ENCODE measurements around the gene CDH16.
"Not testable (repeated sequence)": the region's sequence is repeated elsewhere in the genome, so short reads cannot be mapped to it uniquely, and the experiment has no call there.

CDH16 gene

GRCh38 chr16:66874079-66874775, 44.5 kb downstream of the CDH16 start:
- Histone ChIP-seq H3K36me3 (ENCODE audit: control insufficient read depth in 1 of 2, insufficient read depth in 2 of 2, low read length in 2 of 2) (no peaks in the 10 kb centered on the region), H3K9me3 (ENCODE audit: control insufficient read depth in 1 of 2, low read length in 2 of 2) (no peaks in the 10 kb centered on the region), H3K4me3 (ENCODE audit: low read depth in 1 of 2, low read length in 2 of 2) (no peak overlapping the region), H3K27me3 (ENCODE audit: low read depth, low read length) (no peaks in the 10 kb centered on the region), H3K27ac (ENCODE audit: low read length) (no peak overlapping the region), H3K4me1 (ENCODE audit: control insufficient read depth in 1 of 2, insufficient read depth in 2 of 2, low read length in 2 of 2) (peaks cover 0 to 5% of the 10 kb centered on the region in 2 donors)

- Histone ChIP-seq H3K36me3 (ENCODE audit: control insufficient read depth in 1 of 2, insufficient read depth in 2 of 2, low read length in 2 of 2) (no peaks in the 10 kb centered on the region), H3K27me3 (ENCODE audit: low read depth, low read length) (no peaks in the 10 kb centered on the region), H3K4me1 (ENCODE audit: control insufficient read depth in 1 of 2, insufficient read depth in 2 of 2, low read length in 2 of 2) (peaks cover 0 to 5% of the 10 kb centered on the region in 2 donors), H3K27ac (ENCODE audit: low read length) (no peak overlapping the region), H3K4me3 (ENCODE audit: low read depth in 1 of 2, low read length in 2 of 2) (no peak overlapping the region), H3K9me3 (ENCODE audit: control insufficient read depth in 1 of 2, low read length in 2 of 2) (no peaks in the 10 kb centered on the region)
Observed at GRCh38 chr16:66873685-66874055, 45.0 kb downstream of the CDH16 start.

DNA sequence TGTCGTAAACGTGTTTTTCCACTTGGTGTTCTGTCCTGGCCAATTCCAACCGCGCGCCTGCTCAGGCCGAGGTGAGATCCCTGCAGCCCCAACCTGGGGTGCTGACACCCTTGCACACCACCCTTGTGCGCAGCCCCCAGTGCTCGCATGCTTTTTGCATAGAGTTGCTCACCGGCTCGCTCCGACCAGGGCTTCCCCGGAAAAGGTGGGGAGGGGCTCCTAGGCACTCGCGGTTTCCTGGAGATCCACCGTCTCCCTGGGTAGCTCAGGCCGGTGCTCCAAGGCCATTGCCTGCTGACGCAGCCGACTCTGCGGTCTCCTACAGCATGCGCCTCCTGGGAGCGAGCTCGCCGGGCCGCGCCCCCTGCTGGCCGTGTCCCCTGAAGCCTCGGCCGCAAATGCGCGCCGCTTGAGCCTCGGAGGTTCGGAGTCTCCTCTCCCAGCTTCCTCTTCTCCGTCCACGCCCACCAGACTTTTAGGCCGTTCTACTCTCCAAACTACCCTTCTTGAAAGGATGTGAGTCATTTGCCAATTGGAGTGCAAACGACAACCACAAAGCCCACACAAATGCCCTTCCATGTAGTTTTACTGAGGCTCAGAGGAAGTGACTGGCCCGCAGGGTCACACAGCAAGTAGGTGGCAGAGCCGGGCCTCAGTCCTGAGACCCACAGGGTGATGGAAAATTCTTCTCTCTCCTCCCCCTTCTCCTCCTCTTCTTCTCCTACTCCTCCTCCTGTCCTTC, 45.6 kb downstream of the CDH16 start:
- peak overlapping the region; percentile 15 to 55 for H3K4me3 ChIP-seq (ENCODE audit: low read depth in 1 of 2, low read length in 2 of 2)
- H3K4me1 ChIP-seq (ENCODE audit: control insufficient read depth in 1 of 2, insufficient read depth in 2 of 2, low read length in 2 of 2), result peaks cover 0 to 5% of the 10 kb centered on the region in 2 donors
- no peaks in the 10 kb centered on the region for H3K27me3 ChIP-seq (ENCODE audit: low read depth, low read length)
- H3K27ac ChIP-seq (ENCODE audit: low read length), result peak overlapping the region; percentile 31
- H3K9me3 ChIP-seq (ENCODE audit: control insufficient read depth in 1 of 2, low read length in 2 of 2), result no peaks in the 10 kb centered on the region
- no peaks in the 10 kb centered on the region for H3K36me3 ChIP-seq (ENCODE audit: control insufficient read depth in 1 of 2, insufficient read depth in 2 of 2, low read length in 2 of 2)

DNA sequence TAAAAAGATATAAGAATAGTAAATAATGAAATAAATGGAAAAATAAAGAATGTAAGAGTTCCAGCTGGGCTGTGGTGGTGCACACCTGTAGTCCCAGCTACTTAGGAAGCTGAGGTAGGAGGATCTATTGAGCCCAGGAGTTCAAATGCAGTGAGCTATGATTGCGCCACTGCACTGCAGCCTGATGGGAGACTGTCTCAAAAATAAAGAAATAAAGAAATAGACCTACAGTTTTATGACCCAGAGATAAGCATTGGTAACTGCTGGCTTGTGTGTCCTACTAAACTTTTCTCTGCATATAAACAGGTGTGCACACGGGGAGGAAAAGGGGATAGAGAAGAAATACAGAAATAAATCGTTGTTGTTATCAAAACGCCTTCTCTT, 46.1 kb downstream of the CDH16 start:
- H3K4me1 ChIP-seq (ENCODE audit: control insufficient read depth in 1 of 2, insufficient read depth in 2 of 2, low read length in 2 of 2), result peaks cover 0 to 5% of the 10 kb centered on the region in 2 donors
- H3K27ac ChIP-seq (ENCODE audit: low read length), result no peak overlapping the region
- no peaks in the 10 kb centered on the region for H3K9me3 ChIP-seq (ENCODE audit: control insufficient read depth in 1 of 2, low read length in 2 of 2)
- no peaks in the 10 kb centered on the region for H3K36me3 ChIP-seq (ENCODE audit: control insufficient read depth in 1 of 2, insufficient read depth in 2 of 2, low read length in 2 of 2)
- no peaks in the 10 kb centered on the region for H3K27me3 ChIP-seq (ENCODE audit: low read depth, low read length)
- H3K4me3 ChIP-seq (ENCODE audit: low read depth in 1 of 2, low read length in 2 of 2), result peak overlapping the region; percentile 15 to 55

DNA sequence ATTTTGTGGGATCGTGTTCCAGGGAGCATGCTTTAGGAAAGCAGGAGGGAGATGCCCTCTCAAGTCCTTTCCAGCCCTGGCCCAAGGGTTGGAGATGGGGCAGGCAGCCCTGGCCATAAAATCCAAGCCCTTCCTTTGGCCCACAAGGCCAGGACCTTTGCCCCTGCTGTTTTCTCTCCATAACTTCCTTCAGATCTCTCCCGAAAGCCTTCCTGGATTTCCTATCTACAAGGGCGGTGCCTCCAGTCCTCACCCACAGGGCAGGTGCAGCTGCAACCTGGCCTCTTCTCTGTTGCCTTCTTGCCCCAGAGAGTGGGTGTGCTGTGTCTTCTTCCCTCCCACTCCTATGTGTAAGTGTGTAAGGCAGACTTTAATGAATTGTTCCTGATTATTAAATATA, 46.8 kb downstream of the CDH16 start:
- Histone ChIP-seq H3K4me1 (ENCODE audit: control insufficient read depth in 1 of 2, insufficient read depth in 2 of 2, low read length in 2 of 2) (peaks cover 0 to 5% of the 10 kb centered on the region in 2 donors), H3K27me3 (ENCODE audit: low read depth, low read length) (no peaks in the 10 kb centered on the region)

GRCh38 chr16:66871363-66871762, 47.3 kb downstream of the CDH16 start:
- not testable (repeated sequence) for H3K27ac ChIP-seq (ENCODE audit: low read length); H3K36me3 ChIP-seq (ENCODE audit: control insufficient read depth in 1 of 2, insufficient read depth in 2 of 2, low read length in 2 of 2); H3K9me3 ChIP-seq (ENCODE audit: control insufficient read depth in 1 of 2, low read length in 2 of 2); H3K4me3 ChIP-seq (ENCODE audit: low read depth in 1 of 2, low read length in 2 of 2); H3K4me1 ChIP-seq (ENCODE audit: control insufficient read depth in 1 of 2, insufficient read depth in 2 of 2, low read length in 2 of 2); H3K27me3 ChIP-seq (ENCODE audit: low read depth, low read length)

More for the DNA sequence above, 46.8 kb downstream of the CDH16 start:
- Histone ChIP-seq H3K9me3 (ENCODE audit: control insufficient read depth in 1 of 2, low read length in 2 of 2) (no peaks in the 10 kb centered on the region), H3K4me3 (ENCODE audit: low read depth in 1 of 2, low read length in 2 of 2) (no peak overlapping the region), H3K36me3 (ENCODE audit: control insufficient read depth in 1 of 2, insufficient read depth in 2 of 2, low read length in 2 of 2) (no peaks in the 10 kb centered on the region), H3K27ac (ENCODE audit: low read length) (no peak overlapping the region)

DNA sequence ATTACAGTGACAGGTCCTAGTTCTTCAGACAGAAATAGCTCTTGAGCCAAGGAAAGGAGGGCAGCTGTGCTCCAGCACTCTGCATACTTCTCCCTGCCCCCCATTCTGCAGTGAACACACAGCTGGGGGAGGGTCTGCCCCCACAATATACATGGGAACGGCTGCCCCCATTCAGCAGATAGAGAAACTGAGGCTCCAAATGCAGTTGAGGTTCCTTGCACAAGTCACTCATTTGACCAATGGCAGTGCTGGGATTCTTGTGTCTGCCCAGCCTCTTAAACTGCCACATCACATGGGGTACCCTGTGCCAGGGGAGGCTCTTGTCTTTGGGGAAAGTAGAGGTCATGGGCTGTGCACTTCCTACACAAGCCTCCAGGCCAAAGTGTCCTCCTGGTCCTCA, 49.3 kb downstream of the CDH16 start:
- no peaks in the 10 kb centered on the region for H3K9me3 ChIP-seq (ENCODE audit: control insufficient read depth in 1 of 2, low read length in 2 of 2)
- H3K27me3 ChIP-seq (ENCODE audit: low read depth, low read length), result no peaks in the 10 kb centered on the region
- H3K36me3 ChIP-seq (ENCODE audit: control insufficient read depth in 1 of 2, insufficient read depth in 2 of 2, low read length in 2 of 2), result no peaks in the 10 kb centered on the region
- H3K27ac ChIP-seq (ENCODE audit: low read length), result no peak overlapping the region
- H3K4me3 ChIP-seq (ENCODE audit: low read depth in 1 of 2, low read length in 2 of 2), result no peak overlapping the region
- H3K4me1 ChIP-seq (ENCODE audit: control insufficient read depth in 1 of 2, insufficient read depth in 2 of 2, low read length in 2 of 2), result peaks cover 0 to 5% of the 10 kb centered on the region in 2 donors

DNA sequence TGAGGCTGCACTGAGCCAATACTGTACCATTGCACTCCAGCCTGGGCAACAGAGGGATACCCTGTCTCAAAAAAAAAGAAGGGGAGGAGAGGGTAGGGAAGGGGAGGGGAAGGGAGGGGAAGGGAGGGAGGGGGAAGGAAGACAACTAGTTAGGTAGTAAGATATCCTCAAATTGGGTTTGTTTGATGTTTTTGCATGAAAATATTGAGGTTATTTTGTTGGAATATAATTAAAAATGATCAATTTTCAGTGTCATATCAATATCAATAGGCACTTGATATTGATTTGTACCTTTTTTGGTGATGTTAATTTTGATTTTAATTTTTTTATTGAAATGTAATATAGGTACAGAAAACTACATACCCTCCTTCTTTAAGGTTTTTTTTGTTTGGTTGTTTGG, 55.0 kb downstream of the CDH16 start:
- Histone ChIP-seq H3K27ac (ENCODE audit: low read length) (no peak overlapping the region), H3K27me3 (ENCODE audit: low read depth, low read length) (no peaks in the 10 kb centered on the region), H3K9me3 (ENCODE audit: control insufficient read depth in 1 of 2, low read length in 2 of 2) (no peaks in the 10 kb centered on the region), H3K36me3 (ENCODE audit: control insufficient read depth in 1 of 2, insufficient read depth in 2 of 2, low read length in 2 of 2) (no peaks in the 10 kb centered on the region), H3K4me1 (ENCODE audit: control insufficient read depth in 1 of 2, insufficient read depth in 2 of 2, low read length in 2 of 2) (peaks cover 0 to 12% of the 10 kb centered on the region in 2 donors), H3K4me3 (ENCODE audit: low read depth in 1 of 2, low read length in 2 of 2) (no peak overlapping the region)

GRCh38 chr16:66862023-66862520, 56.6 kb downstream of the CDH16 start:
- H3K4me3 ChIP-seq (ENCODE audit: low read depth in 1 of 2, low read length in 2 of 2), result no peak overlapping the region
- no peaks in the 10 kb centered on the region for H3K36me3 ChIP-seq (ENCODE audit: control insufficient read depth in 1 of 2, insufficient read depth in 2 of 2, low read length in 2 of 2)
- no peaks in the 10 kb centered on the region for H3K9me3 ChIP-seq (ENCODE audit: control insufficient read depth in 1 of 2, low read length in 2 of 2)
- H3K4me1 ChIP-seq (ENCODE audit: control insufficient read depth in 1 of 2, insufficient read depth in 2 of 2, low read length in 2 of 2), result peaks cover 0 to 12% of the 10 kb centered on the region in 2 donors
- no peaks in the 10 kb centered on the region for H3K27me3 ChIP-seq (ENCODE audit: low read depth, low read length)
- H3K27ac ChIP-seq (ENCODE audit: low read length), result no peak overlapping the region

DNA sequence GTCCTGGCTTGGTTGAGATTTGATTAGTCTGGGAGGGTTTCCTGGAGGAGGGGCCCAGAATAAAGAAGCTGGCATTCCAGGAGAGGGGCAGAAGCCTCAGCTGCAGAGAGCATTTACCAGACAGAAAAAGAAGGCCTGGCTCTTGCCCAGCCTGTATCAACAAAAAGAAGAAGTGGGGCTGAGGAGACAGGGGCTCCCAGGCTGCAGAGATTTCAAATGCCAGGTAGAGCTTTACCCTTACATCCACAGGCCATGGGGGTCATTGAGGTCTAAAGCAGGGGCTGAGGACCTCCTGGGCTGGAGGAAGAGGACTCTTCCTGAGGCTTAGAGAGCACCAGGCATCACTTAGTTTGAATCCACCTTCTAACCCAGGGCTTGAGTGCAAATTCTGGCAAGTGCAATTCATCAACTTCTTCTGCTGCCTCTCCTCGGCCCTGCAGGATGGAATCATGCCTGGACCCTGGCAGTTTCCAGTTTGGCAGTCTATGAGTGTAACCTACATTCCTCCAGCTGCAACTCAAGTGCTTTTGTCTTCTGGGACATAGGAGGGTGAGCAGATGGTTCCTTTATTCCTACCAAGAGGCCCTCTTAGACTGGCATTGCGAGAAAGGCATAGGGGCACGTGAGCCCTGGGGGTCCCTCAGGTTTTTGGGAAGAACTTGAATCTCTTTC, 59.2 kb downstream of the CDH16 start:
- Histone ChIP-seq H3K4me1 (ENCODE audit: control insufficient read depth in 1 of 2, insufficient read depth in 2 of 2, low read length in 2 of 2) (peaks cover 0 to 12% of the 10 kb centered on the region in 2 donors), H3K27me3 (ENCODE audit: low read depth, low read length) (no peaks in the 10 kb centered on the region), H3K36me3 (ENCODE audit: control insufficient read depth in 1 of 2, insufficient read depth in 2 of 2, low read length in 2 of 2) (no peaks in the 10 kb centered on the region), H3K9me3 (ENCODE audit: control insufficient read depth in 1 of 2, low read length in 2 of 2) (no peaks in the 10 kb centered on the region), H3K27ac (ENCODE audit: low read length) (no peak overlapping the region), H3K4me3 (ENCODE audit: low read depth in 1 of 2, low read length in 2 of 2) (no peak overlapping the region)

- no peaks in the 10 kb centered on the region for H3K36me3 ChIP-seq (ENCODE audit: control insufficient read depth in 1 of 2, insufficient read depth in 2 of 2, low read length in 2 of 2)
- H3K9me3 ChIP-seq (ENCODE audit: control insufficient read depth in 1 of 2, low read length in 2 of 2), result no peaks in the 10 kb centered on the region
- no peak overlapping the region for H3K4me3 ChIP-seq (ENCODE audit: low read depth in 1 of 2, low read length in 2 of 2)
- H3K27me3 ChIP-seq (ENCODE audit: low read depth, low read length), result no peaks in the 10 kb centered on the region
- H3K27ac ChIP-seq (ENCODE audit: low read length), result no peak overlapping the region
- H3K4me1 ChIP-seq (ENCODE audit: control insufficient read depth in 1 of 2, insufficient read depth in 2 of 2, low read length in 2 of 2), result peaks cover 0 to 12% of the 10 kb centered on the region in 2 donors
Observed at GRCh38 chr16:66858740-66859396, 59.8 kb downstream of the CDH16 start.

Data from muscle layer of duodenum (tissue), 2 donors.